Retinal pigment epithelial cell (primary cell): ENCODE data around the gene BCL2A1.
A peak's percentile ranks its signal among the peaks of the same experiment; 100 is the strongest.

Experiments
- DNase-seq: peaks from one replicate; pipeline ENCODE4 v3.0.0-alpha.2; 2010; ENCODE audit warnings: low read depth
- H3K4me3 ChIP-seq: 2 replicates; pipeline ENCODE4 v1.5.1; 2011; ENCODE audit warnings: mild to moderate bottlenecking, low read length, control low read depth, moderate library complexity
- CTCF ChIP-seq: conservative IDR thresholded peaks from 2 replicates; pipeline ENCODE4 v1.5.1; 2011; ENCODE audit warnings: low read depth, low read length, control low read depth, inconsistent platforms

The BCL2A1 gene

GRCh38 chr15:79987969-79988368 lies 17.0 kb upstream of the BCL2A1 start:
- H3K4me3 ChIP-seq, result no peak overlapping the region
- no peak for DNase-seq
- no peak for TF ChIP-seq CTCF

GRCh38 chr15:79987569-79987955 lies 16.6 kb upstream of the BCL2A1 start:
- no peak for TF ChIP-seq CTCF
- DNase-seq, result no peak

GRCh38 chr15:79981831-79982455 lies 10.9 kb upstream of the BCL2A1 start:
- H3K4me3 ChIP-seq, result no peak overlapping the region
- TF ChIP-seq CTCF, result no peak
- DNase-seq, result no peak

More at GRCh38 chr15:79987569-79987955, 16.6 kb upstream of the BCL2A1 start:
- H3K4me3 ChIP-seq, result no peak overlapping the region

GRCh38 chr15:79978655-79979514 lies 7.9 kb upstream of the BCL2A1 start:
- no peak overlapping the region for H3K4me3 ChIP-seq
- peak; percentile 36 for DNase-seq
- no peak for TF ChIP-seq CTCF

- no peak for TF ChIP-seq CTCF
- DNase-seq, result no peak
- H3K4me3 ChIP-seq, result no peak overlapping the region
These were observed 7.3 kb upstream of the BCL2A1 start for GRCh38 chr15:79978260-79978654.

- TF ChIP-seq CTCF, result no peak
- DNase-seq, result no peak
- H3K4me3 ChIP-seq, result no peak overlapping the region
These were observed 6.5 kb upstream of the BCL2A1 start for GRCh38 chr15:79977431-79978054.
